Measurements from ENCODE around the gene ALDH4A1. TPM values are rescaled to one million over a fixed set of nuclear protein-coding genes. Genes with fewer than 3 reads are reported as not detected.

ALDH4A1 gene
- total RNA-seq, 2 donors from 2014 or later = 4.7 to 15.5 TPM

DNA sequence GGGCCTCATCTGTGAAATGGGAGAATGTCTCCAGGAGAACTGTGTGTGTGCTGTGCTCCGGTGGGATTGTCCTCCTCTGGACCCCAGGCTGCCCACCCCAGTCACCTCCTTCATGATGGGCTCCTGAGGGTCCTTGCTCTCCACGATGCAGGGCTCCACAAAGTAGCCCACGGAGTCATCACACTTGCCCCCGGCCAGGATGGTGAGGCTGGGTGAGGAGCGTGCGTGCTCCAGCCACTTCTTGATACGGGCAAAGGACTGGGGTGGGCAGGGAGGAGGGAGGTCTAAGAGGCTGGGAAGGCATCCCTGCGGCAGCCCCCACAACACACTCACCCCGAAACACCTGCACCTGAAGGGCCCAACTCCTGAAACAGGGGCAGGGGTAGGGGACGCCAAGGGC, 26.1 kb downstream of the ALDH4A1 start:
- WGBS, 2 donors = 87 to 93% methylated on average over 8 to 10 of the region's 10 CpGs
- Histone ChIP-seq H3K27ac (no peak overlapping the region), H3K9me3 (no peaks in the 10 kb centered on the region), H3K4me3 (no peak overlapping the region), H3K27me3 (no peaks in the 10 kb centered on the region), H3K36me3 (replicated peaks in 1 of 2; ENCODE audit: insufficient read depth in 1 of 2, low read depth in 2 of 2) (no peaks in the 10 kb centered on the region), H3K4me1 (no peaks in the 10 kb centered on the region)
- ATAC-seq (no peak), DNase-seq (no peak)
- intact Hi-C loops (cut with DNase I) = loop anchor here (5.0 kb wide), 1 partner anchor 279 kb away; no protein-coding TSS in a partner anchor
- no peak for TF ChIP-seq POLR2A (IDR thresholded peaks at IDR 0.05)
- TF ChIP-seq, protein P1, sequence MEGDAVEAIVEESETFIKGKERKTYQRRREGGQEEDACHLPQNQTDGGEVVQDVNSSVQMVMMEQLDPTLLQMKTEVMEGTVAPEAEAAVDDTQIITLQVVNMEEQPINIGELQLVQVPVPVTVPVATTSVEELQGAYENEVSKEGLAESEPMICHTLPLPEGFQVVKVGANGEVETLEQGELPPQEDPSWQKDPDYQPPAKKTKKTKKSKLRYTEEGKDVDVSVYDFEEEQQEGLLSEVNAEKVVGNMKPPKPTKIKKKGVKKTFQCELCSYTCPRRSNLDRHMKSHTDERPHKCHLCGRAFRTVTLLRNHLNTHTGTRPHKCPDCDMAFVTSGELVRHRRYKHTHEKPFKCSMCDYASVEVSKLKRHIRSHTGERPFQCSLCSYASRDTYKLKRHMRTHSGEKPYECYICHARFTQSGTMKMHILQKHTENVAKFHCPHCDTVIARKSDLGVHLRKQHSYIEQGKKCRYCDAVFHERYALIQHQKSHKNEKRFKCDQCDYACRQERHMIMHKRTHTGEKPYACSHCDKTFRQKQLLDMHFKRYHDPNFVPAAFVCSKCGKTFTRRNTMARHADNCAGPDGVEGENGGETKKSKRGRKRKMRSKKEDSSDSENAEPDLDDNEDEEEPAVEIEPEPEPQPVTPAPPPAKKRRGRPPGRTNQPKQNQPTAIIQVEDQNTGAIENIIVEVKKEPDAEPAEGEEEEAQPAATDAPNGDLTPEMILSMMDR (IDR thresholded peaks at IDR 0.05) = no peak

DNA sequence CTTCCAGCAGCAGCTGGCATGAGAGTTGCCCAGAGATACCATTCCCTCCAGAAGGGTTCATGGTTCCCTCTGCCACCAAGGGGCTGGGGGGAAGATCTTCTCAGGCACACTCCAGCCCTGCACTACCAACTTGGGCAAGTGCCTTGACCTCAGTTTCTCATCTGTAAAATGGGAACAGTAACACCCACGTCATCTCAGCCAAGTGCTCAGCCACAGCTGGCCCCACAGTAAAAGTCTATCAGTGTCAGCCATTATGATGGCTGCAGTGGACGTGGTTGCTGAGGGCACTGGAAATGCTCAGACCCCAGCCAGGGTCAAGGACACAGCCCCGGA, 26.6 kb downstream of the ALDH4A1 start:
- TF ChIP-seq POLR2A (IDR thresholded peaks at IDR 0.05) = no peak
- TF ChIP-seq, protein P1 (IDR thresholded peaks at IDR 0.05) = no peak
- Histone ChIP-seq H3K27me3 (no peaks in the 10 kb centered on the region), H3K9me3 (no peaks in the 10 kb centered on the region), H3K36me3 (replicated peaks in 1 of 2; ENCODE audit: insufficient read depth in 1 of 2, low read depth in 2 of 2) (no peaks in the 10 kb centered on the region), H3K27ac (no peak overlapping the region), H3K4me3 (no peak overlapping the region), H3K4me1 (no peaks in the 10 kb centered on the region)
- no peak for ATAC-seq
- intact Hi-C loops (cut with DNase I) = loop anchor here (5.0 kb wide), 1 partner anchor 278 kb away; no protein-coding TSS in a partner anchor
- whole genome bisulfite sequencing, 2 donors = 68 to 76% methylated on average over 3 of the region's 3 CpGs
- DNase-seq = no peak

DNA sequence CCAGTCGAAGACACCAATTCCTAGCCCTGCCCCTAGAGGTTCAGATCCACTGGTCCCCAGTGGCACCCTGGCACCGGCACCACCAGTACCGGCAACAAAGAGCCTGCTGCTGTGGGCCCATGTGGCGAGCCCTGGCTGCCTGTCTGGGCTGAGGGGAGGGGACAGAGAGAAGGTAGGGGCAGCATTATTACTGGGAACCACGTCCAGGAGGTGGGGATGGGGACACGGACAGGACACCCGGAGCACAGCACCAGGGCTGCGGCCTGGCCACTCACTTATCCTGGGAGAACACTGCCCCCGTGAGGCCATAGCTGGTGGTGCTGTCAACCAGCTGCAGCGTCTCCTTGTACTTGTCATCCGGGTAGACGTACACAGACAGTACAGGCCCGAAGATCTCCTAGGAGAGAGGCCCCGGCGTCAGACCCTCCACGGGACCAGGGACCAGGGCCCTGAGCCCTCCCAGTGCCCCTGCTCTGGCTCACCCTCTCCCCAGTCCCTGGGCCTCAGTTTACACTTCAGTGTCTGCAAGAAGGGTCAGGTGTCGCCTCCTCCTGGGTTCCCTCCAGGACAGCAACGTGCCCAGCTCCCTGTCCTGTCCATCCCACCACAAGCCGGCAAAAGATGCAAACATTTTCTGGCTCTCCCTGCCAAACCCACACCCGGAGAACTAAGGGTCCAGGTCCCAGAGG, 27.1 kb downstream of the ALDH4A1 start:
- intact Hi-C loops (cut with DNase I) = loop anchor here (5.0 kb wide), 1 partner anchor 278 kb away; no protein-coding TSS in a partner anchor
- Histone ChIP-seq H3K27me3 (no peaks in the 10 kb centered on the region), H3K9me3 (no peaks in the 10 kb centered on the region), H3K4me3 (no peak overlapping the region), H3K27ac (no peak overlapping the region), H3K36me3 (replicated peaks in 1 of 2; ENCODE audit: insufficient read depth in 1 of 2, low read depth in 2 of 2) (no peaks in the 10 kb centered on the region), H3K4me1 (peaks cover under 1% of the 10 kb centered on the region)
- WGBS, 2 donors = 30 to 37% methylated on average over 4 to 20 of the region's 20 CpGs
- DNase-seq = peak; percentile 83 to 88 (median 86)
- TF ChIP-seq POLR2A (IDR thresholded peaks at IDR 0.05) = no peak
- TF ChIP-seq, protein P1 (IDR thresholded peaks at IDR 0.05) = peak; percentile 67 to 91 (median 74)
- ATAC-seq = peak; percentile 81

DNA sequence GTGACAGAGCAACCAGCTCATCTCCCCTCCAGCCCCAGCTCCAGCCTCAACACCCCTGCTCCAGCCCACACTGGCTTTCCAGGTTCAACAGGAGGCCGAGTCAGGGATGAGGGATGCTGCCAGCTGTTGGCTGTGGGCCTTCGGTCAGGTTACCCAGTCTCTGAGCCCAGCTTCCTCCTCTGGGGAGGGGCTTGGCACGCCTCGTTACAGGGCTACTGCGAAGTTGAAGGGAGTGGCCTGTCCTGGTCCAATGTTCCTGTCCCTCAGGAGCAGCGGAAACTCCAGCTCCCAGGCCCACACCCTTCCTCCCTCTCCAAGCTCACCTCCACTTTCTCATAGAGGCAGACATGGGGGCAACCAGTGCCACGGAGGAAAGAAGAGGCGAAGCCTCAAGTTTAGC, 27.8 kb downstream of the ALDH4A1 start:
- WGBS, 2 donors = 58 to 78% methylated on average over 4 to 8 of the region's 8 CpGs
- H3K27me3 ChIP-seq = no peaks in the 10 kb centered on the region
- no peak overlapping the region for H3K4me3 ChIP-seq
- intact Hi-C loops (cut with DNase I) = no loop called here
- no peak overlapping the region for H3K27ac ChIP-seq
- TF ChIP-seq POLR2A (IDR thresholded peaks at IDR 0.05) = no peak
- H3K4me1 ChIP-seq = peaks cover 7% of the 10 kb centered on the region
- ATAC-seq = no peak
- no peaks in the 10 kb centered on the region for H3K36me3 ChIP-seq (replicated peaks in 1 of 2; ENCODE audit: insufficient read depth in 1 of 2, low read depth in 2 of 2)
- no peaks in the 10 kb centered on the region for H3K9me3 ChIP-seq
- peak in 1 of 4 donors; percentile 31 for DNase-seq

DNA sequence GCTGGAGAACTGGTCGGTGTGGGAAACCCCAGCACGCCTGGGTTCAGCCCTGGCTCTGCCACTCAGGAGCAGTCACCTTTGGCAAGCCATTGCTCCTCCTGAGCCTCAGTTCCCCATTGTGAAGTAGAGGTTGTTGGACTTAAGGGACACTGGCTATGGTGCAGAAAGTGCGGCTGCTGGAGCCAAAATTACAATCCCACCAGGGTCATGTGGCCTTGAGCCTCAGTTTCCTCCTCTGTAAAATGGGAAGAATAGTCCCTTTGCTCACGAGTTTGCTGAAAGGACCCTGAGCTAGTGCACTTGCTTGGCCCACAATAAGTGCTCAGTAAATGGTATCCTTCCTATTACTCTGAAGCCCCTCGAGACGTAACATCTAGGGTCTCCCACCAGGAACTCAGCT, 28.3 kb downstream of the ALDH4A1 start:
- H3K4me1 ChIP-seq = peaks cover 9% of the 10 kb centered on the region

More for the DNA sequence above, 28.3 kb downstream of the ALDH4A1 start:
- no peaks in the 10 kb centered on the region for H3K27me3 ChIP-seq
- 63 to 82% methylated on average over 4 to 6 of the region's 6 CpGs for WGBS, 2 donors
- no peak overlapping the region for H3K27ac ChIP-seq
- TF ChIP-seq POLR2A (IDR thresholded peaks at IDR 0.05) = no peak
- TF ChIP-seq, protein P1 (IDR thresholded peaks at IDR 0.05) = no peak
- no peaks in the 10 kb centered on the region for H3K36me3 ChIP-seq (replicated peaks in 1 of 2; ENCODE audit: insufficient read depth in 1 of 2, low read depth in 2 of 2)
- H3K9me3 ChIP-seq = no peaks in the 10 kb centered on the region
- intact Hi-C loops (cut with DNase I) = no loop called here
- no peak overlapping the region for H3K4me3 ChIP-seq
- ATAC-seq = no peak
- DNase-seq = no peak
